Left renal cortex interstitium (tissue), 4 donors: ENCODE results near the gene PMPCA. TPM values are rescaled to one million over a fixed set of nuclear protein-coding genes. Genes with fewer than 3 reads are reported as not detected.
"Not testable (repeated sequence)": the region's sequence is repeated elsewhere in the genome, so short reads cannot be mapped to it uniquely, and the experiment has no call there.

Source experiments
- DNase-seq, 4 donors: peaks; one replicate each; pipeline ENCODE4 v3.0.0-alpha.2; 2013; ENCODE audit warnings: low read depth in 4 of 4, low spot score in 2 of 4, missing footprints in 1 of 4
- polyA plus RNA-seq, 4 donors: library from polyadenylated mRNA; unstranded; fragments of 120-200 nt; gene quantifications; one replicate each; pipeline ENCODE4 v1.2.1, GENCODE V29; 2013; ENCODE audit not compliant: insufficient read length in 4 of 4

Gene PMPCA
- polyA plus RNA-seq, 4 donors = 55.5 to 64.4 (median 62.1) TPM

GRCh38 chr9:136409557-136410455 is 652 bp upstream of the PMPCA start:
- DNase-seq = no peak

DNA sequence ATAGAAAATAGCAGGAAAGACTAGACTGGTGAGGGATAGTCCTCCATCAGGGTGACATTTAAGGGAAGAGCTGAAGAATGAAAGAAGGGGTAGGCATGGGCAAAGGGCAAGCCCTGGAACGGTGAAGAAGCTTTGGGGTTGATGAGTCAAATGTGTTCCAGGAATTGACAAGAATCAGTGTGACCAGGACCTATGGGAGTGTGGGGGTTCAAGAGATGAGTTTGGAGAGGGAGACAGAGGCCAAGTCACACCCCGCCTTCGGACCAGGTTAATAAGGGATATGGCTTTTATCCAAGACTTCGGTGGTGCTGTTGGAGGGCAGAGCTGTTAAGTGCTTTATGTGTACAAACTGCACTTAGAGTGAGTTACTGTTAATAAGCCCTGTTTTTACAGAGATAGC is 920 bp downstream of the PMPCA start:
- no peak for DNase-seq

DNA sequence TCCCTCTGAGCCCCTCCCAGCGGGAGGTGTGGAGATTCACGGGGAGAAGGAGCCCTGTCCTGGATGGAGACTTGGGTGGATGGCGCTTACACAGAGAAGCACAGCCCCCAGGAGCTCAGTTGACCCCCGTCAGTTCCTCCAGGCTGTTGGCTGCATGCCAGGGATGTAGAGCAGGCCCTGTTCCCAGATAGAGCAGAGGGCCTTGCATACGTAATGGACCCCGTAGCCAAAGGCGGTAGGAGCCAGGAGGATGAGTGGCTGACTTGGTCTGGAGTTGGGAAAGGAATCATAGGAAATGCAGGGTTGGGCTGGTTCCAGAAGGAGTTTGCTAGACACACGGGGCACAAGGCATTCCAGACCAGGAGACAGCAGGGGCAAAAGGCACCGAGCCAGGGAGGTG is 2.5 kb downstream of the PMPCA start:
- no peak for DNase-seq

GRCh38 chr9:136416427-136416826 is 6.0 kb downstream of the PMPCA start:
- no peak for DNase-seq

DNA sequence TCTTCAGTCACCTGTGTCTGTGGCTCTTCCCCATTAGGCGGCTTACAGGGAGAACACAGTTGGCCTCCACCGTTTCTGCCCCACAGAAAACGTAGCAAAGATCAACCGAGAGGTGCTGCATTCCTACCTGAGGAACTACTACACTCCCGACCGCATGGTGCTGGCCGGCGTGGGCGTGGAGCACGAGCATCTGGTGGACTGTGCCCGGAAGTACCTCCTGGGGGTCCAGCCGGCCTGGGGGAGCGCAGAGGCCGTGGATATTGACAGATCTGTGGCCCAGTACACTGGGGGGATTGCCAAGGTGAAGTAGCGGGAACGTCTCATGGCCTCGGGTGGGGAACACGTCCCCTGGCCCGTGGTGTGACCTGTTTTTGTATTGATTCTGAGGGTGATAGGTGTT is 6.5 kb downstream of the PMPCA start:
- no peak for DNase-seq

GRCh38 chr9:136418182-136419091 is 8.0 kb downstream of the PMPCA start:
- no peak for DNase-seq

DNA sequence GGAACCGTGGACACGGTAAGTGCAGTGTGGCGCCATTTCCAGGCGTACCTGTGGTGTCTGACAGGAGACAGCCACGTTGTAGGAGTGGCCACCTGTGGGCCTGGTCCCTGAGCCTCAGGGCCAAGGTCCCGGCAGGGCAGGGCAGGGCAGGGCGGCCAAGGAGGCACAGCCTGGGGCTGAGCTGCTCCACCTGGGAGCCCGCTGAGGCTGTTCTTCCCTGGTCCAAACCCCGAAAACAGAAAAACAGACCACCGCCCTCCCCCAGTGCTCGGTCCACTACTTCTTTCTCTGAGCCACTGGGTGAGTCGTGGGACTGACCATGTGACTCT is 8.6 kb downstream of the PMPCA start:
- DNase-seq = no peak

- no peak for DNase-seq
Observed at GRCh38 chr9:136421791-136422190, 11.3 kb downstream of the PMPCA start.

DNA sequence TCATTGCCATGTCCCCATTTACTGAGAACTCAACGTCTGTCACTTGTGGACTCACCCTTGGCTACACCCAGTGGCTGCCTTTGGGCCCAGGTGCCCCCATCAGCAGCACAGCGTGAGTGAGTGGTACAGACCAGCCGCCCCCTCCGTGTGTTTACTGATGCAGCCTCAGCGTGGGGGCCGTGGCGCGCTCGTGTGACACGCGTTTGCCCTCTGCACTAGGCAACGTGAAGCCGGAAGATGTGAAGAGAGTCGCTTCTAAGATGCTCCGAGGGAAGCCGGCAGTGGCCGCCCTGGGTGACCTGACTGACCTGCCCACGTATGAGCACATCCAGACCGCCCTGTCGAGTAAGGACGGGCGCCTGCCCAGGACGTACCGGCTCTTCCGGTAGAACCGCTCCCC is 12.4 kb downstream of the PMPCA start:
- no peak for DNase-seq

- DNase-seq = no peak
Observed at GRCh38 chr9:136423432-136424146, 13.1 kb downstream of the PMPCA start.

- DNase-seq = no peak
Observed at GRCh38 chr9:136424750-136425362, 14.4 kb downstream of the PMPCA start.

DNA sequence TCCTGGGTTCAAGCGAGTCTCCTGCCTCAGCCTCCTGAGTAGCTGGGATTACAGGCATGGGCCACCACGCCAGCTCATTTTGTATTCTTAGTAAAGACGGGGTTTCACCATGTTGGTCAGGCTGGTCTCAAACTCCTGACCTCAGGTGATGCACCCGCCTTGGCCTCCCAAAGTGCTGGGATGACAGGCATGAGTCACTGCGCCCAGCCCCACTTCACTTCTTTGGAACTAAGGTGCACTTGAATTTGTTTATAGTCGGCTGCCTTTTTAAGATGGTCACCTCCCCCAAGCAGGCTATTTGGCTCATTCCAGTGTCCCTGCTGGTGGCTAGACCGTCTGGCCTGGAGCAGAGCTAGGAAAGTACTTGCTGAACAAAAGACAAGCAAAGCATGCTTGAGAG is 14.9 kb downstream of the PMPCA start:
- DNase-seq = not testable (repeated sequence)

DNA sequence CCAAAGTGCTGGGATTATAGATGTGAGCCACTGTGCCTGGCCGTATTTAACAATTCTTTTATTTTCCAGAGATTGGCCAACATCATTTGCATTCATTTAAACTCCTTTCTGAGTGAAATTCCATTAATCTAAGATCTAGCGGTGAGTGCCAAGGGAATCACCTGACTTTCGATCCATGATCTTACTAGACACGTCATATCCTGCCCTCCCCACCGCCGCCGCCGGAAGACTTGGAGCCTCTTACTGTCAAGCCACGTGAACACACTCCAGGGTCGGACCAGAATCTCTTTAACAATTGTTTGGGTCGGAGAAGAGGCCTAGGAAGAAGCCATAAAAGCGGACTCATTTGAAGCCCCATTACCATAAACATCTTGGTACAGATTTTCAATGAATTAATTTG is 16.3 kb downstream of the PMPCA start:
- DNase-seq = no peak

- no peak for DNase-seq
Observed at GRCh38 chr9:136429075-136429628, 18.7 kb downstream of the PMPCA start.

- no peak for DNase-seq
Observed at GRCh38 chr9:136429683-136430491, 19.4 kb downstream of the PMPCA start.

- no peak for DNase-seq
Observed at GRCh38 chr9:136430588-136431234, 20.3 kb downstream of the PMPCA start.

- no peak for DNase-seq
Observed at GRCh38 chr9:136431782-136432350, 21.4 kb downstream of the PMPCA start.

GRCh38 chr9:136432591-136432990 is 22.1 kb downstream of the PMPCA start:
- no peak for DNase-seq
